GM12874 (cell line): Measurements from ENCODE around the gene TMEM243.

Experiments
- CTCF ChIP-seq: IDR thresholded peaks from 2 replicates; pipeline ENCODE4 v1.5.1; 2011; ENCODE audit warnings: low read depth, mild to moderate bottlenecking, control low read depth, low read length, moderate library complexity; ENCODE audit not compliant: insufficient read depth

TMEM243 gene

GRCh38 chr7:87154166-87154565 lies 65.4 kb downstream of the TMEM243 start:
- no peak for TF ChIP-seq CTCF

- no peak for TF ChIP-seq CTCF
Measured at GRCh38 chr7:87152897-87153641, 66.5 kb downstream of the TMEM243 start.

- no peak for TF ChIP-seq CTCF
Measured at GRCh38 chr7:87152112-87152896, 67.2 kb downstream of the TMEM243 start, which contains the start of gene DMTF1. Gene DMTF1 (plus strand): TSS chr7:87152453. CDS start chr7:87164942, 12,489 bp downstream.

GRCh38 chr7:87151729-87152111 lies 67.8 kb downstream of the TMEM243 start:
- TF ChIP-seq CTCF: no peak

- TF ChIP-seq CTCF: no peak
Measured at GRCh38 chr7:87151002-87151728, 68.4 kb downstream of the TMEM243 start.

GRCh38 chr7:87148332-87148955 lies 71.1 kb downstream of the TMEM243 start:
- peak; percentile 38; the same call in 1 of the 2 replicates for TF ChIP-seq CTCF
